ENCODE results near the gene ADAMTS9. TPM values are rescaled to one million over a fixed set of nuclear protein-coding genes. Genes with fewer than 3 reads are reported as not detected.
A peak's percentile ranks its signal among the peaks of the same experiment; 100 is the strongest.

The ADAMTS9 gene
- total and polyA plus RNA-seq, 2 experiments from 2014 or later, result 0.31 to 0.81 TPM

GRCh38 chr3:64715211-64715982 is 27.6 kb upstream of the ADAMTS9 start:
- H3K27ac Mint-ChIP-seq, result no peak overlapping the region
- H3K9me3 Mint-ChIP-seq, result no peaks in the 10 kb centered on the region

More at GRCh38 chr3:64715211-64715982, 27.6 kb upstream of the ADAMTS9 start:
- Histone ChIP-seq H3K27ac (ENCODE audit: low read depth) (no peak overlapping the region), H3K4me2 (no peak overlapping the region), H3K36me3 (ENCODE audit: insufficient read depth) (no peaks in the 10 kb centered on the region), H3K79me2 (replicated peaks; ENCODE audit: insufficient read depth) (no peaks in the 10 kb centered on the region), H3F3A (replicated peaks; ENCODE audit: low read depth) (no peaks in the 10 kb centered on the region), H3K27me3 (ENCODE audit: insufficient read depth) (no peaks in the 10 kb centered on the region), H3K9me2 (ENCODE audit: insufficient read depth) (no peaks in the 10 kb centered on the region), H4K20me1 (replicated peaks; ENCODE audit: insufficient read depth) (no peaks in the 10 kb centered on the region), H3K4me3 (no peak overlapping the region), H2AFZ (0 out of 2 replicates have a peak overlapping the region, but pooled peaks have one; percentile 7), H3K4me1 (ENCODE audit: insufficient read depth) (no peaks in the 10 kb centered on the region)
- TF ChIP-seq ZNF462 (CRISPR knock-in tag; IDR thresholded peaks at IDR 0.05) (no peak), CREB1 (CRISPR knock-in tag; IDR thresholded peaks at IDR 0.05; ENCODE audit: low read depth) (no peak), JUNB (IDR thresholded peaks at IDR 0.05; ENCODE audit: unreplicated experiment) (no peak), STAT1 (IDR thresholded peaks at IDR 0.05; ENCODE audit: unreplicated experiment) (no peak), ETS1 (IDR thresholded peaks at IDR 0.05) (no peak), POLR2AphosphoS5 (IDR thresholded peaks at IDR 0.05; ENCODE audit: low read depth) (no peak)
- ATAC-seq (no peak), DNase-seq (ENCODE audit: low spot score) (no peak)
- no peaks in the 10 kb centered on the region for H3K27me3 Mint-ChIP-seq (ENCODE audit: insufficient read depth, low read depth, poor library complexity)
- no peak overlapping the region for H3K4me3 Mint-ChIP-seq
- peaks cover 4% of the 10 kb centered on the region; the same call in 1 of the 3 replicates for H3K4me1 Mint-ChIP-seq
- no peaks in the 10 kb centered on the region for H3K36me3 Mint-ChIP-seq (ENCODE audit: low read depth)
